Activated B cell treated with CpG ODN at 0.5 μM for 24 hours (primary cell): Measurements from ENCODE around the gene PIK3C2G. TPM values are rescaled to one million over a fixed set of nuclear protein-coding genes. Genes with fewer than 3 reads are reported as not detected.

Experiments
- ATAC-seq: fragments of 200-7000 bp; cut with Tn5 transposase; one replicate; pipeline ENCODE4 v1.10.0; 2021; ENCODE audit warnings: low read depth, mild to moderate bottlenecking, moderate library complexity
- CTCF ChIA-PET: fragments of 350-600 bp; sonication (Branson Sonifier 250); formaldehyde crosslinking; loops from one replicate; lab custom pipeline; 2021; ENCODE audit warnings: antibody characterized with exemption; lab: Charles Lee
- POLR2A ChIA-PET: fragments of 350-600 bp; sonication (Branson Sonifier 250); formaldehyde crosslinking; loops from one replicate; lab custom pipeline; 2021; ENCODE audit warnings: antibody characterized with exemption; lab: Charles Lee
- DNase-seq: peaks from one replicate; pipeline ENCODE4 v3.0.0; 2022
- H3K27ac Mint-ChIP-seq: one replicate; pipeline ENCODE4 v1.8.0; 2020; ENCODE audit warnings: mixed read lengths
- H3K27me3 Mint-ChIP-seq: one replicate; pipeline ENCODE4 v1.8.0; 2021; ENCODE audit warnings: mixed read lengths
- H3K36me3 Mint-ChIP-seq: one replicate; pipeline ENCODE4 v1.8.0; 2021; ENCODE audit warnings: low read depth, mixed read lengths
- H3K4me1 Mint-ChIP-seq: one replicate; pipeline ENCODE4 v1.8.0; 2021; ENCODE audit warnings: mixed read lengths
- H3K4me3 Mint-ChIP-seq: one replicate; pipeline ENCODE4 v1.8.0; 2020; ENCODE audit warnings: mild to moderate bottlenecking, mixed read lengths
- H3K9me3 Mint-ChIP-seq: one replicate; pipeline ENCODE4 v1.8.0; 2020; ENCODE audit warnings: mixed read lengths
- intact Hi-C: fragments of 100-400 bp; cut with micrococcal nuclease; formaldehyde crosslinking; loops from one replicate; pipeline ENCODE4 v1.15.1; 2024
- total RNA-seq: library from RNA; stranded (reverse); gene quantifications from 2 replicates; pipeline ENCODE4 v1.2.3, GENCODE V29; 2022
- TF ChIP-seq, protein P1 (sequence below): fragments of 200-600 bp; IDR thresholded peaks from one replicate; pipeline ENCODE4 v1.8.0; 2022; ENCODE audit warnings: antibody characterized with exemption, mild to moderate bottlenecking

PIK3C2G gene
- total RNA-seq, 1 donor from 2014 or later = not detected

DNA sequence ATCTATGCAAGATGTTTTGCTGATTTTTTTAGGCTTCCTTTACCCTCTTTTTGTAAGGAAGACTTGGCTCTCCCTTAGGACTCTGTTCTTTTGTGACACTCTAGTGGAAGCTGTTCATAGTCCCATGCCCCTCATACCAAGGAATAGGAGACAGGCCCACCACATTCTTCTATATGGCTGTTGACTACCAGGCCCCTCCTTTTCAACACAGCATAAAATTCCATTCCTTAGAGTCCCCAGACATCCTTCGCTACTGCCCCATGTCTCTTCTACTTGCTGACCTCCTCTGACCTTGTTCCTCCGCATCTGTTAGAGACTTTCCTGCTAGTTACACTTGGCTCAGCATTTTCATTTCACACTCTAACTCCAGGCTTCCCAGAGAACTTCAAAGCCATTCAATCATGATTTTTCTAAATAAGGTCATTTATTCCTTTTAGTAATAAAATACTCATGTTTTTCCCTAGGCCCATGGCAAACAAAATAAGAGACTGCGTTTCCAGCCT, 9.7 kb downstream of the PIK3C2G start:
- Mint-ChIP-seq H3K4me1 (no peaks in the 10 kb centered on the region), H3K27ac (no peak overlapping the region), H3K27me3 (no peaks in the 10 kb centered on the region), H3K4me3 (no peak overlapping the region), H3K36me3 (no peaks in the 10 kb centered on the region), H3K9me3 (peaks cover 2% of the 10 kb centered on the region)
- CTCF ChIA-PET = no interaction called here
- POLR2A ChIA-PET = no interaction called here
- intact Hi-C loops = no loop called here
- DNase-seq (no peak), ATAC-seq (no peak)
- TF ChIP-seq, protein P1, sequence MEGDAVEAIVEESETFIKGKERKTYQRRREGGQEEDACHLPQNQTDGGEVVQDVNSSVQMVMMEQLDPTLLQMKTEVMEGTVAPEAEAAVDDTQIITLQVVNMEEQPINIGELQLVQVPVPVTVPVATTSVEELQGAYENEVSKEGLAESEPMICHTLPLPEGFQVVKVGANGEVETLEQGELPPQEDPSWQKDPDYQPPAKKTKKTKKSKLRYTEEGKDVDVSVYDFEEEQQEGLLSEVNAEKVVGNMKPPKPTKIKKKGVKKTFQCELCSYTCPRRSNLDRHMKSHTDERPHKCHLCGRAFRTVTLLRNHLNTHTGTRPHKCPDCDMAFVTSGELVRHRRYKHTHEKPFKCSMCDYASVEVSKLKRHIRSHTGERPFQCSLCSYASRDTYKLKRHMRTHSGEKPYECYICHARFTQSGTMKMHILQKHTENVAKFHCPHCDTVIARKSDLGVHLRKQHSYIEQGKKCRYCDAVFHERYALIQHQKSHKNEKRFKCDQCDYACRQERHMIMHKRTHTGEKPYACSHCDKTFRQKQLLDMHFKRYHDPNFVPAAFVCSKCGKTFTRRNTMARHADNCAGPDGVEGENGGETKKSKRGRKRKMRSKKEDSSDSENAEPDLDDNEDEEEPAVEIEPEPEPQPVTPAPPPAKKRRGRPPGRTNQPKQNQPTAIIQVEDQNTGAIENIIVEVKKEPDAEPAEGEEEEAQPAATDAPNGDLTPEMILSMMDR = no peak

DNA sequence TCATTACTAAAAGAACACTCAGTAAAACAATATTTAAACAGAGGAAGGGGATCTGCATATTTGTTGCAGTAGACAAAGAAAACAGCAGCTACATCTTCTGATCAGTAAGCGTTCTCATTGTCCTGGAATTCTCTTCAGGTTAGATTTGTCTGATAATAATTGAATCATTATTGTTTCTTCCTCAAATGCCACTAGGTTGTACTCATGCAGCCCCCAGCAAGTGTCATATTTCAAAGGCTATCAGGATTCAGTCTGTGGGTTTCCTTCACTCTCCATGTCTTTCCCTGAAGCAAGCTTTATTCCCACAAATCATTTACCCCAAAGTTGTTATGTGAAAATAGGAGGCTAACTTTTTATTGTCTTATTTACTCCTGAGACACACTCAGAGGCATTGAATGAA, 14.7 kb downstream of the PIK3C2G start:
- DNase-seq (no peak), ATAC-seq (no peak)
- Mint-ChIP-seq H3K4me1 (no peaks in the 10 kb centered on the region), H3K4me3 (no peak overlapping the region), H3K9me3 (peaks cover 7% of the 10 kb centered on the region), H3K27ac (no peak overlapping the region), H3K27me3 (no peaks in the 10 kb centered on the region), H3K36me3 (no peaks in the 10 kb centered on the region)
- TF ChIP-seq, protein P1 = no peak
- ChIA-PET CTCF (interaction anchor here (0.6 kb wide), 1 partner anchor 638 kb away, joined by 3 read pairs; no protein-coding TSS in a partner anchor), POLR2A (no interaction called here)
- intact Hi-C loops = no loop called here

DNA sequence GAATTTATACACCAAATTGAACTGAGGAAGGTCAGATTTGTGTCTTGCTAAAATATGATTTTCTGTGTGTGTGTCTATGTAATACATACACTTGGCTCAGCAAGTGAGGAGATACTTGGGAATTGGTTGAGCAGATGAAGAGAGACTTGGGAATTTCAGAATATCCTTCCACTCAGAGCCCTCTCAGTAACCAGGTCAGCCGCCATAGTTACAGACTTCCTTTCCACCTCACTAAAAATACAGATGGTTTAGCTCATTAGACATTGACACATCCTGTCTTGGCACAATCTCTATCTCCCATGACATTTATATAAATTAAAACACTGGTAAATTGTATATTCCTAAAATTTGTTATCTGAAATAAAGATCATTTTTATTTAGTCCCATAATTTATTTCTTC, 15.9 kb downstream of the PIK3C2G start:
- Mint-ChIP-seq H3K27me3 (no peaks in the 10 kb centered on the region), H3K27ac (no peak overlapping the region), H3K4me1 (no peaks in the 10 kb centered on the region), H3K9me3 (peaks cover 10% of the 10 kb centered on the region), H3K36me3 (no peaks in the 10 kb centered on the region), H3K4me3 (no peak overlapping the region)
- CTCF ChIA-PET = no interaction called here
- DNase-seq = no peak
- TF ChIP-seq, protein P1 = no peak
- intact Hi-C loops = no loop called here
- POLR2A ChIA-PET = no interaction called here
- no peak for ATAC-seq

DNA sequence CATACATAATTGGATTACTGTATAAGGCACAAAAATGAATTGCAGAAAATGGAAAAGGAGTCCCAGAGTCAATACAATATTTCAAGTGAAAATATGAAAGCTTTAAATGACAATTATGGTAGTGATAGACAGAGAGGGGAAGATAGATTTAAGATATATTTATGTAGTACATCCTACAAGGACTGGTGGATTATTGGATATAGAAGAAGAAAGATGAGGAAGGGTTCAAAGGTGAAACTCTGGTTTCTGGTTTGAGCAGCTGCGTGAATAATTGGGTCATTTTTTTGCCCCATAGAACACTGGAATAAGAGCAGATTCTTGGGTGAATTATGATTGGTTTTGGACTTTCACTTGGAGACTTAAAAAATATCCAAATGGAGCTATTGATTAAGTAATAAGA, 19.4 kb downstream of the PIK3C2G start:
- ChIA-PET POLR2A (no interaction called here), CTCF (no interaction called here)
- Mint-ChIP-seq H3K9me3 (peaks cover 11% of the 10 kb centered on the region), H3K4me3 (no peak overlapping the region), H3K27ac (no peak overlapping the region), H3K27me3 (no peaks in the 10 kb centered on the region), H3K36me3 (no peaks in the 10 kb centered on the region), H3K4me1 (no peaks in the 10 kb centered on the region)
- intact Hi-C loops = no loop called here
- ATAC-seq = no peak
- no peak for DNase-seq
- TF ChIP-seq, protein P1 = no peak

- ChIA-PET CTCF (no interaction called here), POLR2A (no interaction called here)
- DNase-seq = no peak
- Mint-ChIP-seq H3K36me3 (no peaks in the 10 kb centered on the region), H3K27ac (no peak overlapping the region), H3K4me3 (no peak overlapping the region), H3K4me1 (no peaks in the 10 kb centered on the region), H3K9me3 (peaks cover 15% of the 10 kb centered on the region), H3K27me3 (no peaks in the 10 kb centered on the region)
- intact Hi-C loops = no loop called here
- no peak for ATAC-seq
- TF ChIP-seq, protein P1 = no peak
Measured at GRCh38 chr12:18281941-18282340, 20.6 kb downstream of the PIK3C2G start.
